OCI-LY7 (cell line): Measurements from ENCODE around the gene GAMT. TPM values are rescaled to one million over a fixed set of nuclear protein-coding genes. Genes with fewer than 3 reads are reported as not detected.

ENCODE experiments used
- BruUV-seq: library from RNA; stranded (reverse); fragments of 400-500 nt; replicated peaks from 2 replicates; lab custom pipeline; 2021; lab: Mats Ljungman, UMichigan
- CTCF ChIA-PET: fragments of 300-600 bp; sonication (Branson Sonifier 250); formaldehyde crosslinking; loops from one replicate; lab custom pipeline; 2022; ENCODE audit warnings: antibody characterized with exemption; ENCODE audit not compliant: unreplicated experiment; lab: Charles Lee
- POLR2A ChIA-PET: fragments of 300-600 bp; sonication (Branson Sonifier 250); formaldehyde crosslinking; loops from one replicate; lab custom pipeline; 2022; ENCODE audit warnings: antibody characterized with exemption; lab: Charles Lee
- DNase-seq: peaks from one replicate; pipeline ENCODE4 v3.0.0-alpha.2; 2015; ENCODE audit warnings: low spot score
- H2AFZ ChIP-seq: fragments of 200-600 bp; sonication (generic), shearing (Covaris generic); 2 replicates; pipeline ENCODE4 v1.6.1; 2014; ENCODE audit warnings: mild to moderate bottlenecking, antibody characterized with exemption, low read length, moderate library complexity
- H3K27ac ChIP-seq: fragments of 200-600 bp; sonication (generic); 2 replicates; pipeline ENCODE4 v1.5.1; 2014; ENCODE audit warnings: mixed run types, low read depth, mild to moderate bottlenecking, moderate library complexity, low read length, inconsistent platforms; ENCODE audit not compliant: poor library complexity, severe bottlenecking
- H3K36me3 ChIP-seq: fragments of 200-600 bp; sonication (generic); 2 replicates; pipeline ENCODE4 v1.6.1; 2014; ENCODE audit warnings: mild to moderate bottlenecking, antibody characterized with exemption, low read length, moderate library complexity, mixed read lengths; ENCODE audit not compliant: insufficient read depth
- H3K4me1 ChIP-seq: fragments of 200-600 bp; sonication (generic); 2 replicates; pipeline ENCODE4 v1.5.1; 2014; ENCODE audit warnings: mild to moderate bottlenecking, low read length; ENCODE audit not compliant: insufficient read depth, poor library complexity, severe bottlenecking
- H3K4me2 ChIP-seq: fragments of 200-600 bp; sonication (generic); 2 replicates; pipeline ENCODE4 v1.6.1; 2014; ENCODE audit warnings: mild to moderate bottlenecking, low read length
- H3K4me3 ChIP-seq: fragments of 200-600 bp; sonication (generic); 2 replicates; pipeline ENCODE4 v1.5.1; 2014; ENCODE audit warnings: mild to moderate bottlenecking, low read depth, low read length; ENCODE audit not compliant: poor library complexity, severe bottlenecking
- H3K79me2 ChIP-seq: fragments of 200-600 bp; sonication (generic); 2 replicates; pipeline ENCODE4 v1.6.1; 2016; ENCODE audit warnings: low read depth, mild to moderate bottlenecking, low read length, moderate library complexity, mixed read lengths; ENCODE audit not compliant: insufficient read depth
- H3K9me2 ChIP-seq: fragments of 200-600 bp; sonication (generic); 2 replicates; pipeline ENCODE4 v1.6.1; 2016; ENCODE audit warnings: mild to moderate bottlenecking, low read length, mixed read lengths; ENCODE audit not compliant: insufficient read depth
- H3K9me3 ChIP-seq: fragments of 200-600 bp; sonication (generic); 2 replicates; pipeline ENCODE4 v1.6.1; 2014; ENCODE audit warnings: mild to moderate bottlenecking, mixed run types, low read length, mixed read lengths
- H4K20me1 ChIP-seq: fragments of 200-600 bp; sonication (generic); 2 replicates; pipeline ENCODE4 v1.6.1; 2014; ENCODE audit warnings: mild to moderate bottlenecking, antibody characterized with exemption, low read length, moderate library complexity, mixed read lengths; ENCODE audit not compliant: insufficient read depth
- EZH2phosphoT487 ChIP-seq: fragments of 200-600 bp; sonication (generic); IDR thresholded peaks from 2 replicates; pipeline ENCODE4 v1.6.1; 2018; ENCODE audit warnings: low read depth, borderline replicate concordance, mild to moderate bottlenecking, mixed run types, antibody characterized with exemption, low read length, moderate library complexity, mixed read lengths
- intact Hi-C: fragments of 100-400 bp; cut with micrococcal nuclease; formaldehyde crosslinking; loops from one replicate; pipeline ENCODE4 v1.10.0; 2022; ENCODE audit not compliant: unreplicated experiment
- total RNA-seq, 2 experiments: library from RNA; depleted of rRNA in 1 of 2; stranded (reverse); fragments of >200 nt in 1 of 2; shearing (Covaris generic) in 1 of 2; gene quantifications; 2 replicates each; pipeline ENCODE4 v1.2.3, GENCODE V29; 2014 to 2022
- TF ChIP-seq, protein P1 (sequence below): fragments of 200-600 bp; sonication (generic); conservative IDR thresholded peaks from 2 replicates; pipeline ENCODE4 v1.5.1; 2014; ENCODE audit warnings: mild to moderate bottlenecking, antibody characterized with exemption, low read length, moderate library complexity, mixed read lengths

Gene GAMT
- total RNA-seq, 2 experiments from 2014 or later = 14.4 to 27.5 TPM

DNA sequence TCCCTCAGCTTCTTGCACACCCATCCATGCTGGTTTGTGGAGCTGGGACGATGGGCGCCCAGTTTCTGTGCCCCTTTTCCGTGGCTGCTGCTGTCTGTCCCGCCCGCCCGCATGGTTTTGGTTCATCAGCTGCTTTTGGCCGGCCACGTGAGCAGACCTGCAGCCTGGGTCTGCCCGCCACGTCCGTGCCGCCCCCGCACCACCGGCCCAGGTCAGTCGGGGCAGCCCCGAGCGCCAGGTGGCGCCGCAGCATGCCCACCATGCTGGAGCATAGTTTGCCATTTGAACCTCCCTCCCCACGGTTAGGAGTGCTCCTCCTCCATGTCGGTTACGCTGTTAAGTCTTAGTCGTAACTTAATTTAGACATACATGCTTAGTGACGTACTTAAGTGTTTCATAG is 21.6 kb upstream of the GAMT start:
- Histone ChIP-seq H3K79me2 (peaks cover 4% of the 10 kb centered on the region; the same call in 1 of the 2 replicates), H3K4me2 (no peak overlapping the region), H4K20me1 (peaks cover 9% of the 10 kb centered on the region; the same call in 1 of the 2 replicates), H3K4me1 (no peaks in the 10 kb centered on the region), H3K9me3 (no peaks in the 10 kb centered on the region), H3K27ac (no peak overlapping the region), H3K36me3 (peaks cover 94% of the 10 kb centered on the region), H3K9me2 (no peaks in the 10 kb centered on the region), H3K4me3 (no peak overlapping the region), H2AFZ (no peak overlapping the region)
- no peak for DNase-seq
- ChIA-PET POLR2A (no interaction called here), CTCF (no interaction called here)
- BruUV-seq = TSS peak; percentile 22
- TF ChIP-seq EZH2phosphoT487 = no peak
- TF ChIP-seq, protein P1, sequence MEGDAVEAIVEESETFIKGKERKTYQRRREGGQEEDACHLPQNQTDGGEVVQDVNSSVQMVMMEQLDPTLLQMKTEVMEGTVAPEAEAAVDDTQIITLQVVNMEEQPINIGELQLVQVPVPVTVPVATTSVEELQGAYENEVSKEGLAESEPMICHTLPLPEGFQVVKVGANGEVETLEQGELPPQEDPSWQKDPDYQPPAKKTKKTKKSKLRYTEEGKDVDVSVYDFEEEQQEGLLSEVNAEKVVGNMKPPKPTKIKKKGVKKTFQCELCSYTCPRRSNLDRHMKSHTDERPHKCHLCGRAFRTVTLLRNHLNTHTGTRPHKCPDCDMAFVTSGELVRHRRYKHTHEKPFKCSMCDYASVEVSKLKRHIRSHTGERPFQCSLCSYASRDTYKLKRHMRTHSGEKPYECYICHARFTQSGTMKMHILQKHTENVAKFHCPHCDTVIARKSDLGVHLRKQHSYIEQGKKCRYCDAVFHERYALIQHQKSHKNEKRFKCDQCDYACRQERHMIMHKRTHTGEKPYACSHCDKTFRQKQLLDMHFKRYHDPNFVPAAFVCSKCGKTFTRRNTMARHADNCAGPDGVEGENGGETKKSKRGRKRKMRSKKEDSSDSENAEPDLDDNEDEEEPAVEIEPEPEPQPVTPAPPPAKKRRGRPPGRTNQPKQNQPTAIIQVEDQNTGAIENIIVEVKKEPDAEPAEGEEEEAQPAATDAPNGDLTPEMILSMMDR = peak; percentile 53
- intact Hi-C loops = no loop called here

DNA sequence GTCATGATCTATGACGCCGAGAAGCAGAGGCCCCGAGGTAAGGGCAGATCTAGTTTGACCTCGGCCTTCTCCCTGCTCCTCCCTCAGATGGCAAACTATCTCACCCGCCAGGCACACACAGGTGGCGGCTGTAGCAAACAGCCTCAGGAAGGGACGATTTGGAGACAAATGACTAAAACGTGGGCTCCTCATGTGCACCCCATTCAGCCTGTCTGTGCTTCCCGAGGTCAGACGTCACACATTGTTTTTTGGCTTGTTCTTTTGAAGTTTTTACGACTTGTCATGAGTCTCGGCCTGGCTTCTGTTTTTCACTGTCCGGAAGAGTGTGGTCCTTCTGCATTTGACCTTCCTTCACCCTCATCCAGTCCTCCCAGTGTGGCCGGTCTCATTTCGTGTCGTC is 21.0 kb upstream of the GAMT start:
- no peak for DNase-seq
- ChIA-PET CTCF (no interaction called here), POLR2A (no interaction called here)
- Histone ChIP-seq H3K9me2 (no peaks in the 10 kb centered on the region), H3K4me2 (no peak overlapping the region), H3K9me3 (no peaks in the 10 kb centered on the region), H3K79me2 (peaks cover 10% of the 10 kb centered on the region; the same call in 1 of the 2 replicates), H3K27ac (no peak overlapping the region), H3K36me3 (peaks cover 94% of the 10 kb centered on the region), H3K4me3 (no peak overlapping the region), H2AFZ (no peak overlapping the region), H4K20me1 (peaks cover 9% of the 10 kb centered on the region; the same call in 1 of the 2 replicates), H3K4me1 (no peaks in the 10 kb centered on the region)
- BruUV-seq = no TSS peak
- intact Hi-C loops = no loop called here
- no peak for TF ChIP-seq EZH2phosphoT487
- TF ChIP-seq, protein P1 = no peak

DNA sequence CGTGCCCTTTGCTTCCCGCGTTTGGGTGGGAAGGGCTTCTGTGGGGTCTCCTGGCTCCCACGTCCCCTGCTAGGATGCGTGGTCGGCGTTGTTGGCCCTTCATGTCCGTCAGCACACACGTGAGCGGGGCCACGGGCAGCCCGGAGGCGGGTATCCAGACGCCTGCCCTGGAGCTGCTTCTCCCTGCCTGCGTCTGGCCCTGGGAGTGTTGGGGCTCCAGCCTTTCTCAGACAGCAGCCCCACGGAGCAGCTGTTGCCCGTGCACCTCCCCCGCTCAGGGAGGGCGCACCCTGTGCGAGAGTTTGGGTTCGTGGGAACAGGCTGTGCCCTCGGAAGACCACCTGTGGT is 20.6 kb upstream of the GAMT start:
- Histone ChIP-seq H3K36me3 (peaks cover 94% of the 10 kb centered on the region), H4K20me1 (peaks cover 9% of the 10 kb centered on the region; the same call in 1 of the 2 replicates), H3K9me3 (no peaks in the 10 kb centered on the region), H3K9me2 (no peaks in the 10 kb centered on the region), H3K4me1 (no peaks in the 10 kb centered on the region), H3K4me3 (no peak overlapping the region), H3K27ac (no peak overlapping the region), H3K79me2 (peaks cover 14% of the 10 kb centered on the region), H3K4me2 (no peak overlapping the region), H2AFZ (no peak overlapping the region)
- intact Hi-C loops = no loop called here
- DNase-seq = no peak
- CTCF ChIA-PET = no interaction called here
- POLR2A ChIA-PET = no interaction called here
- TF ChIP-seq, protein P1 = no peak
- no peak for TF ChIP-seq EZH2phosphoT487
- no TSS peak for BruUV-seq
